ENCODE measurements around the gene SLC9A9. TPM values are rescaled to one million over a fixed set of nuclear protein-coding genes. Genes with fewer than 3 reads are reported as not detected.

The SLC9A9 gene
- total and polyA plus RNA-seq, 2 of the 8 experiments (the other 6 are each of a cell fraction or from before 2014, with no cell fraction given), result 0.48 to 1.1 TPM

- peaks cover 0 to 5% (median 3%) of the 10 kb centered on the region in 4 experiments; a peak in 5 of 7 replicates for H3K4me1 ChIP-seq (replicated peaks in 1 of 4; ENCODE audit: control insufficient read depth in 3 of 4, insufficient read depth in 4 of 4, low read length in 3 of 4)
- FAIRE-seq (no peak), DNase-seq (ENCODE audit: low read depth in 1 of 2, low spot score in 2 of 2) (no peak)
- H4K20me1 ChIP-seq (replicated peaks in 1 of 2; ENCODE audit: control insufficient read depth in 1 of 2, insufficient read depth in 2 of 2, low read length in 2 of 2), result no peaks in the 10 kb centered on the region
- ChIA-PET POLR2A (ENCODE audit: partially characterized antibody) (no interaction called here), CTCF (ENCODE audit: partially characterized antibody) (no interaction called here)
- no peak overlapping the region for H2BK15ac ChIP-seq (ENCODE audit: low read length)
- no peaks in the 10 kb centered on the region for H3K36me3 ChIP-seq (ENCODE audit: control insufficient read depth in 2 of 4, insufficient read depth in 4 of 4, low read length in 3 of 4)
- no peak overlapping the region for H2BK20ac ChIP-seq (ENCODE audit: low read length)
- H3K9me3 ChIP-seq (ENCODE audit: insufficient read depth in 2 of 2, low read depth in 1 of 2, low read length in 1 of 2), result no peaks in the 10 kb centered on the region
- no peak for TF ChIP-seq KDM4A (IDR thresholded peaks at IDR 0.05; ENCODE audit: low read depth, low read length, severe bottlenecking)
- TF ChIP-seq SIN3A (conservative IDR thresholded peaks at IDR 0.05 in 1 of 2, IDR thresholded peaks at IDR 0.05 in 1 of 2; ENCODE audit: low read depth in 1 of 2, low read length in 2 of 2), result no peak
- no peak for TF ChIP-seq EGR1 (IDR thresholded peaks at IDR 0.05; ENCODE audit: borderline replicate concordance, low read depth, low read length)
- TF ChIP-seq JUND (IDR thresholded peaks at IDR 0.05; ENCODE audit: low read length), result no peak
- no peak for TF ChIP-seq TEAD4 (IDR thresholded peaks at IDR 0.05; ENCODE audit: low read depth, low read length)
- TF ChIP-seq SRF (IDR thresholded peaks at IDR 0.05; ENCODE audit: low read depth, low read length), result no peak
- TF ChIP-seq MAFK (IDR thresholded peaks at IDR 0.05; ENCODE audit: low read depth, low read length), result peak; percentile 49; the same call in 1 of the 2 replicates
- no peak for TF ChIP-seq POU5F1 (IDR thresholded peaks at IDR 0.05; ENCODE audit: low read depth, low read length)
- TF ChIP-seq KDM5A (IDR thresholded peaks at IDR 0.05; ENCODE audit: low read length), result no peak
- no peak overlapping the region for H2BK12ac ChIP-seq (ENCODE audit: low read depth, low read length)
- H3K4me3 ChIP-seq (ENCODE audit: extremely low read depth in 1 of 4, insufficient read depth in 2 of 4, low read depth in 3 of 4, low read length in 4 of 4), result no peak overlapping the region
- H3K79me2 ChIP-seq (ENCODE audit: control insufficient read depth in 1 of 2, insufficient read depth in 2 of 2, low read length in 2 of 2), result no peaks in the 10 kb centered on the region
- H2BK120ac ChIP-seq (replicated peaks; ENCODE audit: low read depth, low read length), result no peak overlapping the region
- H4K91ac ChIP-seq (replicated peaks; ENCODE audit: insufficient read length, low read length), result no peak overlapping the region
- no peaks in the 10 kb centered on the region for H3K23me2 ChIP-seq (ENCODE audit: low read depth, low read length)
- no peaks in the 10 kb centered on the region for H3K27me3 ChIP-seq (replicated peaks in 1 of 4; ENCODE audit: control insufficient read depth in 3 of 4, extremely low read depth in 1 of 4, insufficient read depth in 3 of 4, low read length in 3 of 4)
- no peak overlapping the region for H3K27ac ChIP-seq (ENCODE audit: low read depth, low read length)
- no peak overlapping the region for H3K4ac ChIP-seq (replicated peaks; ENCODE audit: insufficient read length, low read depth, low read length)
- H2BK5ac ChIP-seq (ENCODE audit: low read depth, low read length), result no peak overlapping the region
- H3K18ac ChIP-seq (ENCODE audit: extremely low read depth, low read length), result no peak overlapping the region
- H3K4me2 ChIP-seq (ENCODE audit: insufficient read depth in 1 of 2, low read depth in 2 of 2, low read length in 2 of 2), result no peak overlapping the region
- H3K23ac ChIP-seq (ENCODE audit: insufficient read length), result no peak overlapping the region
- no peak overlapping the region for H3K14ac ChIP-seq (ENCODE audit: insufficient read length)
- no peak overlapping the region for H2AK5ac ChIP-seq (ENCODE audit: low read depth, low read length)
- H3K9ac ChIP-seq (replicated peaks in 1 of 4; ENCODE audit: extremely low read depth in 1 of 4, low read depth in 3 of 4, low read length in 3 of 4), result no peak overlapping the region
- no peak overlapping the region for H4K5ac ChIP-seq (ENCODE audit: insufficient read length, low read depth, low read length)
- H4K8ac ChIP-seq (ENCODE audit: extremely low read depth, insufficient read depth, low read length), result no peak overlapping the region
- H2AFZ ChIP-seq (ENCODE audit: low read length), result no peak overlapping the region
- no peaks in the 10 kb centered on the region for H3K79me1 ChIP-seq (ENCODE audit: low read depth, low read length)
- no peak overlapping the region for H3K56ac ChIP-seq (replicated peaks; ENCODE audit: insufficient read length, low read depth, low read length)
- 90% methylated on average over 3 of the region's 3 CpGs; no CpG with 5 or more reads in 1 of the 2 experiments for WGBS, 2 experiments (ENCODE audit: extremely low coverage in 1 of 2, insufficient coverage in 1 of 2, insufficient read length in 1 of 2, insufficient replicate concordance in 2 of 2, low coverage in 1 of 2, low lambda C conversion rate in 2 of 2, missing lambda C conversion rate in 1 of 2)
Measured at GRCh38 chr3:143809121-143809621, 39.1 kb downstream of the SLC9A9 start.
